ENCODE results near the gene ATP5F1C. TPM values are rescaled to one million over a fixed set of nuclear protein-coding genes. Genes with fewer than 3 reads are reported as not detected.
"Not testable (repeated sequence)": the region's sequence is repeated elsewhere in the genome, so short reads cannot be mapped to it uniquely, and the experiment has no call there.

The ATP5F1C gene
- total RNA-seq (2012; rRNA removed): 255 and 268 TPM in 2 replicates

DNA sequence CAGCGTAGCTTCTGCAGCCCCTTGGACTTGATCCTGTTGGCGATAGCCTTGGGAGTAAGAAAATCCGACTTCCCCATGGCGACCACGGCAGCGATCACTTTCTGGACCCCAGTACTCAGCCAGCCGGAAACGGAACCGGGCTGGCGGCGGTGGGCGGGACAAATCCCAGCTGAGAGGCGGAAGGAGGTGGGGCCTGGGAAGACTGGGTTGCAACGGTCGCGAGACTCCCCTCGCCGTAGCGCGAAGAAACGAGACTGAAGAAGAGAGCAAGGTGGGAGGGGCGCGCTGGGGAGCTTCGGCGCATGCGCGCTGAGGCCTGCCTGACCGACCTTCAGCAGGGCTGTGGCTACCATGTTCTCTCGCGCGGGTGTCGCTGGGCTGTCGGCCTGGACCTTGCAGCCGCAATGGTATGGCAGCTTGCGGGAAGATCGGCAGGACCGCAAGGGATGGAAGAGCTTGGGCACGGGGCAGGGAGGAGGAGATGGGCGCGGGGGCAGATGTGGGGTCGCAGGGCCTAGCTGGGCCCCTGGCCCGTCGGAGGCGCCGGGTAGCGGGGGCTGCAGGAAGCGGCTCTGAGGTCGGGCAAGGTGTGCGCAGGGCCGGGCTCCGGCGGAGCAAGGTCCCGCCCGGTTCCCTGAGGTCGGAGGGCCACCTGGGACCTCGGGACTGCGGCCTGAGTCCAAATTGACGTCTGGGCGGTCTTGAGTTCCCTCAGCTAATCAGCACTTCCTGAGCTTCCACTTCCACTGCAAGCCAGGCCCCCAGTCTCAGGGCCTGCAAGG is at the start of gene ATP5F1C, which contains the start of gene KIN:
ATP5F1C (plus strand) TSS at position 321 of the 782 bp plus-strand sequence; CDS start at position 352, 31 bp downstream.
KIN (minus strand) TSS at position 137 of the 782 bp plus-strand sequence; CDS start at position 77, 60 bp downstream.
- H3K4me3 ChIP-seq (ENCODE audit: low read length): peak within 1 kb of the TSS; percentile 93
- H3K4me1 ChIP-seq (ENCODE audit: control insufficient read depth, insufficient read depth, low read length): peaks cover 36% of the 10 kb centered on the region
- peak within 1 kb of the TSS; percentile 97 for H3K9ac ChIP-seq (ENCODE audit: low read depth, low read length)
- no peaks in the 10 kb centered on the region for H3K9me3 ChIP-seq (replicated peaks; ENCODE audit: low read length)
- H3K4me2 ChIP-seq (ENCODE audit: low read length): peak within 1 kb of the TSS; percentile 96
- H3K27me3 ChIP-seq (ENCODE audit: control insufficient read depth, insufficient read depth, low read length): no peaks in the 10 kb centered on the region
- no peaks in the 10 kb centered on the region for H3K36me3 ChIP-seq (ENCODE audit: insufficient read depth, low read length)

DNA sequence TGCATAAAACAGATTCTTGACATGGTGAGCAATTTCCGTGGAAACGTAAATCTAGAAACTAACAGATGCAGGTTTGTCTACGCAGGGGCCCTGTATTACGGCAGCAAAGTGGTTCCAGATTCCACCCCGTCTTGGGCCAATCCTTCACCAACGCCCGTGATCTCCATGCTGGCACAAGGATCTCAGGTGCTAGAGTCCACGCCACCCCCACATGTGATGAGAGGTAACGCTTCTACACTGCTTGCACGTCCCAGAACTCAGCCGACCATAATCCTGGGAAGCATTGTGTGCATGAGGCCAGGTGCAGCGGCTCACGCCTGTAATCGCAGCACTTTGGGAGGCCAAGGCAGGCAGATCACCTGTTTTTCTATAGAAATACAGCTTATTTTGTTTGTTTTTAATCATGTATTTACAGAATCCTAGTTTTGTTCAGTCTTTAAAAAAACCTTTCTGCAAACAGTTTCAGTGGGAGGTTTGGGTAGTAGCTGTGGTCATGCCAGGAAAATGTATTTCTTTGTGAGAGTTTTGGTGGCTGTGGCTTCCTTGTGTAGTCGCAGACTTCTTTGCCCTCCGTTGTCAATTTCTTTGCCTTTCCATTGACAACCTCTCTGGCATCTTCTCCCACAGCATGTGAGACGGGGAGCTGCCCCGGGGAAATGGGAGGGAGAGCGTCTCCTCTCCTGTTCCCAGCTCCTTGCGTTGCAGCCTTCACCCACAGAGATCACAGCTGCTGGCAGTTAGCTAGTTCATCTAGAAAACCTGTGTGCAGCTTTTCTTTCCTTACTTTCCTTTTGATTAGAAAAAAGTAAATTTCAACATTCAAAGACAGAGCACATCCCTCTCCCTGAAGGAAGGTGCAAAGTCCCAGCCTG is 49.2 kb upstream of the ATP5F1C start:
- H3K36me3 ChIP-seq (ENCODE audit: insufficient read depth, low read length): no peaks in the 10 kb centered on the region
- no peaks in the 10 kb centered on the region for H3K4me1 ChIP-seq (ENCODE audit: control insufficient read depth, insufficient read depth, low read length)
- no peak overlapping the region for H3K4me2 ChIP-seq (ENCODE audit: low read length)
- H3K9me3 ChIP-seq (replicated peaks; ENCODE audit: low read length): no peaks in the 10 kb centered on the region
- no peak overlapping the region for H3K9ac ChIP-seq (ENCODE audit: low read depth, low read length)
- H3K4me3 ChIP-seq (ENCODE audit: low read length): no peak overlapping the region
- H3K27me3 ChIP-seq (ENCODE audit: control insufficient read depth, insufficient read depth, low read length): no peaks in the 10 kb centered on the region

DNA sequence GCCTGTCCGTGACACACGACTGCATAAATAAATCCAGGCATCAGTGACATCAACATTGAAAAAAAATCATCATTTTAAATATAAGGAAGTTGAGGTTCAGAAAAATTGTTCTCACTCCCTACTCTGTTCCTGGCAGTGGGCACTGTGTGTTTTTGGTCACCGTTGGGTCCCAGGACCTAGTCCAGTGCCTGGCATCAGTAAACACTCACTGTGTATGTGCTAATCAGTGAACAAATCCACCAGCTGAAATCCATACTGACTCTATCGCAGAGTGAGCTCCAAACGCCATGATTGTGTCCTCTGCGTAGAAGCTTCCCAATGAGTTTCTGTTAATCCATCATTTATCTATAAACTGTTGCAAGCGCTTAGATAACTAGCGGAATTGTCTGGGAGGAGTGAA is 43.7 kb upstream of the ATP5F1C start:
- Histone ChIP-seq H3K9me3 (replicated peaks; ENCODE audit: low read length) (no peaks in the 10 kb centered on the region), H3K4me1 (ENCODE audit: control insufficient read depth, insufficient read depth, low read length) (no peaks in the 10 kb centered on the region), H3K36me3 (ENCODE audit: insufficient read depth, low read length) (no peaks in the 10 kb centered on the region), H3K9ac (ENCODE audit: low read depth, low read length) (no peak overlapping the region), H3K27me3 (ENCODE audit: control insufficient read depth, insufficient read depth, low read length) (no peaks in the 10 kb centered on the region), H3K4me2 (ENCODE audit: low read length) (no peak overlapping the region), H3K4me3 (ENCODE audit: low read length) (no peak overlapping the region)

DNA sequence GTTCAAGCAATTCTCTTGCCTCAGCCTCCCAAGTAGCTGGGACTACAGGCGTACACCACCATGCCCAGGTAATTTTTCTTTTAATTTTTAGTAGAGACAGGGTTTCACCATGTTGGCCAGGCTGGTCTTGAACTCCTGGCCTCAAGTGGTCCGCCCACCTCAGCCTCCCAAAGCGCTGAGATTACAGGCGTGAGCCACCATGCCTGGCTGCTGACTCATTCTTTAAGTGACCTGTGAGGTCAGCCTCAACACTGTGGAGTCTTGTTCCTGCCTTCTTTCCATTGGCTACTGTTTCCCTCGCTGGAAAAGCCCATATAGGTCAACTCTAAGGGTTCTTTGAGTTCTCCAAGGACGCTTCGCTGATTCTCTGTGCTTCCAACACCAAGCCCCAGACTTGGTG is 39.3 kb upstream of the ATP5F1C start:
- H3K4me1 ChIP-seq (ENCODE audit: control insufficient read depth, insufficient read depth, low read length); H3K27me3 ChIP-seq (ENCODE audit: control insufficient read depth, insufficient read depth, low read length); H3K4me3 ChIP-seq (ENCODE audit: low read length); H3K4me2 ChIP-seq (ENCODE audit: low read length); H3K9ac ChIP-seq (ENCODE audit: low read depth, low read length); H3K9me3 ChIP-seq (replicated peaks; ENCODE audit: low read length): not testable (repeated sequence)
- peaks cover 31% of the 10 kb centered on the region for H3K36me3 ChIP-seq (ENCODE audit: insufficient read depth, low read length)

DNA sequence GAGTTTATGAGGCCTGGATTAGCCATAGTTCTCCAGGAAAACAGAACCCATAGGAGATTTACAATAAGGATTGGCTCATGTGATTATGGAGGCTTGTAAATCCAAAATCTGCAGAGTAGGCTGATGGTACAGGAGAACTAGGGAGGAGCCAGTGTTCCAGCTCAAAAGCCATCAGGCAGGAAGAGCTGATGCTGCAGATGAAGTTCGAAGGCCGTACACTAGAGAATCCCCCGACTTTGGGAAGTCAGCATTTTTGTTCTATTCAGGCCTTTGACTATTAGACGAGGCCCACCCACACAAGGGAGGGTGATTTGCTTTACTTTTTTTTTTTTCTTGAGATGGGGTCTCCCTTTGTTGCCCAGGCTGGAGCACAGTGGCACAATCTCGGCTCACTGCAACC is 37.8 kb upstream of the ATP5F1C start:
- H3K27me3 ChIP-seq (ENCODE audit: control insufficient read depth, insufficient read depth, low read length): no peaks in the 10 kb centered on the region
- no peaks in the 10 kb centered on the region for H3K9me3 ChIP-seq (replicated peaks; ENCODE audit: low read length)
- no peak overlapping the region for H3K9ac ChIP-seq (ENCODE audit: low read depth, low read length)
- no peak overlapping the region for H3K4me2 ChIP-seq (ENCODE audit: low read length)
- no peaks in the 10 kb centered on the region for H3K4me1 ChIP-seq (ENCODE audit: control insufficient read depth, insufficient read depth, low read length)
- H3K4me3 ChIP-seq (ENCODE audit: low read length): no peak overlapping the region
- peaks cover 40% of the 10 kb centered on the region for H3K36me3 ChIP-seq (ENCODE audit: insufficient read depth, low read length)

DNA sequence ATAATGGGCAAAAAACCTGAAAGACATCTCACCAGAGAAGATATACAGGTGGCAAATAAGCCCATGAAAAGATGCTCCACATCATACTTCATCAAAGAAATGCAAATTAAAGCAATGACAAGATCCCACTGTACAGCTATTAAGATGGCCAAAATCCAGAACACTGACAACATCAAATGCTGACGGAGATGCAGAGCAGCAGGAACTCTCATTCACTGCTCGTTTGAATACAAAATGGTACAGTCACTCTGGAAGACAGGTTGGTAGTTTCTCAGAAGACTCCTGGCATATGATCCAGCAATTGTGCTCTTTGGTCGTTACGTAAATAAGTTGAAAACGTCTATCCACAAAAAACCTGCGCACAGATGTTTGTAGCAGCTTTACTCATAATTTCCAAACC is 35.7 kb upstream of the ATP5F1C start:
- Histone ChIP-seq H3K4me2 (ENCODE audit: low read length) (no peak overlapping the region), H3K27me3 (ENCODE audit: control insufficient read depth, insufficient read depth, low read length) (no peaks in the 10 kb centered on the region), H3K9ac (ENCODE audit: low read depth, low read length) (no peak overlapping the region), H3K4me1 (ENCODE audit: control insufficient read depth, insufficient read depth, low read length) (no peaks in the 10 kb centered on the region), H3K4me3 (ENCODE audit: low read length) (no peak overlapping the region), H3K36me3 (ENCODE audit: insufficient read depth, low read length) (peaks cover 59% of the 10 kb centered on the region), H3K9me3 (replicated peaks; ENCODE audit: low read length) (no peaks in the 10 kb centered on the region)

DNA sequence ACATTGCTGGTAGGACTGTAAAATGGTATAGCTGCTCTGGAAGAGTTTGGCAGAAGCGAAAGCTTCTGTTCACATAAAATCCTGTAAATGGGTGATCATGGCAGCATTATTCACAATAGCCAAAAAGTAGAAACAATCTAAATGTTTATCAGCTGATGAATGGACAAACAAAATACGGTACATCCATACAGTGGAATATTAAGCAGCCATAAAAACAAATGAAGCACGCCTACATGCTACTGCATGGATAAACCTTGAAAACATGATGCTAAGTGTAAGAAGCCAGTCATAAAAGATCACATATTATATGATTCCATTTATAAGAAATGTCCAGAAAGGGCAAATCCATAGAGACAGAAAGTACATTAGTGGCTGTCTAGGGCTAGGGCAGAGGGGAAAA is 32.9 kb upstream of the ATP5F1C start:
- H3K9ac ChIP-seq (ENCODE audit: low read depth, low read length): no peak overlapping the region
- H3K36me3 ChIP-seq (ENCODE audit: insufficient read depth, low read length): peaks cover 72% of the 10 kb centered on the region
- H3K4me1 ChIP-seq (ENCODE audit: control insufficient read depth, insufficient read depth, low read length): no peaks in the 10 kb centered on the region
- no peak overlapping the region for H3K4me3 ChIP-seq (ENCODE audit: low read length)
- no peak overlapping the region for H3K4me2 ChIP-seq (ENCODE audit: low read length)
- no peaks in the 10 kb centered on the region for H3K9me3 ChIP-seq (replicated peaks; ENCODE audit: low read length)
- H3K27me3 ChIP-seq (ENCODE audit: control insufficient read depth, insufficient read depth, low read length): no peaks in the 10 kb centered on the region

DNA sequence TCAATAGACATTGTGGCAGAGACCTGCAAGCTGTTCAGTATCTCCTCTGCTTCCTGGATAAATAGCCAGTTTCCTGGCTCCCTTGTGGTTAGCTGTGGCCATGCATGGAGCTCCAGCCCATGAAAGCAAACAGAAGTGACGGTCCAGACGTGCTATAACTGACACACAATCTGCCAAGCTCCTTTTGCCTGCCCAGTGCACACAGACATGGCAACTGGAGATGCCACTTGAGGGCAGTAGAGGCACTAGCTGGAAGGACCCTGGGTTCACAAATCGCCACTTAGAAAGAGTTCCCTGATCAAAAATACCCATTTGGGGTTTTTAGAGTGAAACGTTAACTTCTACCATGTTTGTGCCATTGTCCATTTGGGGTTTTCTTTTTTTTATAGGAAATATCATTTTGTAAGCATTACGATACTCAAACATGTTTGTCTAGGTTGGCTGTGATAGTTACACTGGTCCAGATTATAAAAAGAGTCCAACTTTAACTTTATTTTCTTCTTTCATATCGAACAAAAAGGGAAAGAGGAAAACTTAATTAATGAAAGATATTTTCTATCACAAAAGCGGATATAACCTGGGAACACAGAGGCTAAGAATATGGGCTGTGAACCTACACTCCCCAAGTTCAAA is 31.5 kb upstream of the ATP5F1C start:
- Histone ChIP-seq H3K36me3 (ENCODE audit: insufficient read depth, low read length) (peaks cover 67% of the 10 kb centered on the region), H3K4me2 (ENCODE audit: low read length) (no peak overlapping the region), H3K4me3 (ENCODE audit: low read length) (no peak overlapping the region), H3K9me3 (replicated peaks; ENCODE audit: low read length) (no peaks in the 10 kb centered on the region), H3K27me3 (ENCODE audit: control insufficient read depth, insufficient read depth, low read length) (no peaks in the 10 kb centered on the region), H3K4me1 (ENCODE audit: control insufficient read depth, insufficient read depth, low read length) (no peaks in the 10 kb centered on the region), H3K9ac (ENCODE audit: low read depth, low read length) (no peak overlapping the region)

DNA sequence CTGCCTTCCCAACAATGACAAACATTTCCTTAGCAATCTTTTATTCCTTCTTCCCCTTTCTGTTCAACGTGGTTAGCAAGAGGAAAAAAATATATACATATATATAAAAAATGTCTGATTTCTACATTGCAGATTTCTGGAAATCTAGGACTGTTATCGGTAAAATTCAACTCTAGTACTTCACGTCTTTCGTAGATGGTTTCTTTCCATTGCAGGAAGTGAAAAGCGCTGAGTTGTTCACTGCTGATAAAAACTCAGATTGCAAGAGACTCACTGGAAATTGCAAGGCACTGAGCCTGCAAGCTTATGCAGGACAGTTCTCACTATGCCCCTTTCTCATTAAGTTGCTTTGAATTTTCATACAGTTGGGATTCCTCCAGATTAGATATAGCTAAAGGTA is 24.0 kb upstream of the ATP5F1C start:
- Histone ChIP-seq H3K27me3 (ENCODE audit: control insufficient read depth, insufficient read depth, low read length) (no peaks in the 10 kb centered on the region), H3K4me1 (ENCODE audit: control insufficient read depth, insufficient read depth, low read length) (peaks cover 14% of the 10 kb centered on the region), H3K4me3 (ENCODE audit: low read length) (no peak overlapping the region), H3K36me3 (ENCODE audit: insufficient read depth, low read length) (peaks cover 60% of the 10 kb centered on the region), H3K9me3 (replicated peaks; ENCODE audit: low read length) (no peaks in the 10 kb centered on the region), H3K4me2 (ENCODE audit: low read length) (no peak overlapping the region), H3K9ac (ENCODE audit: low read depth, low read length) (no peak overlapping the region)

DNA sequence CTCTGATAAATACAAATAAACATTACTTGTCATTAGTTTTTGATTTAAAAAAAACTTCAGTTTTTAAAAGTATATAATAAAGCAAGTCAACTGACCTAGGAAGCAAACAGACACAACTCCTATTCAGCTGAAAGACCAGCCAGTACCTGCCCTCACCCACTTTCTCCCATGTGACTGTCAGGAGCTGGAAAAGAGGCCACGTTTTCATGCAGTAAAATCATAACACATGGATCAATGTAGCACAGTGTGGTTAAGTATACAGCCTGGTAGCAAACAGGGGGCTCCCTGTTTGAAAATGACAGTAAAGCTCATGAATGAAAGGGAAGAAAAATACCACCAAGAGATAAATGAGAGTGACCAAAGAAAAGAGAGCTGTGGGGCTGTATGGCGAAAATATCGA is 21.7 kb upstream of the ATP5F1C start:
- no peaks in the 10 kb centered on the region for H3K27me3 ChIP-seq (ENCODE audit: control insufficient read depth, insufficient read depth, low read length)
- no peaks in the 10 kb centered on the region for H3K9me3 ChIP-seq (replicated peaks; ENCODE audit: low read length)
- peaks cover 14% of the 10 kb centered on the region for H3K4me1 ChIP-seq (ENCODE audit: control insufficient read depth, insufficient read depth, low read length)
- H3K4me3 ChIP-seq (ENCODE audit: low read length): no peak overlapping the region
- no peak overlapping the region for H3K9ac ChIP-seq (ENCODE audit: low read depth, low read length)
- no peak overlapping the region for H3K4me2 ChIP-seq (ENCODE audit: low read length)
- peaks cover 64% of the 10 kb centered on the region for H3K36me3 ChIP-seq (ENCODE audit: insufficient read depth, low read length)

DNA sequence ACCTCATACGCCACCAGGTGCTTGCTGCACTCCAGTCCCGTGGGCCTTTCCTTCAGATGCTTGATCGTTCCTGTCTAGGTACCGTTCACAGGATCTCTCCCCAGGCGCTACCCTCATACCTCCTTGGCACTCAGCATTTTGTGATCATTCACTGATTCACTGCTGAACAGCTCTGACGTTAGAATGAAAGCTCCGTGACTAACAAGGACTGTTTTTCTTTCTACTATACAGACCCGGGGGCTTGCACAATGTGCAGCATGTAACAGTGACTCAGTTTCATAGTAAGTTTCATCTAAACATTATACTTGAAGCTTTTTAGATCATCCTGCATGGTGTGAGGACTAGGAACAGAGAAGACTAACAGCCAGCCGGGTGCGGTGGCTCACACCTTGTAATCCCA is 20.8 kb upstream of the ATP5F1C start:
- no peaks in the 10 kb centered on the region for H3K27me3 ChIP-seq (ENCODE audit: control insufficient read depth, insufficient read depth, low read length)
- H3K9me3 ChIP-seq (replicated peaks; ENCODE audit: low read length): no peaks in the 10 kb centered on the region
- no peak overlapping the region for H3K4me2 ChIP-seq (ENCODE audit: low read length)
- H3K9ac ChIP-seq (ENCODE audit: low read depth, low read length): no peak overlapping the region
- H3K4me3 ChIP-seq (ENCODE audit: low read length): no peak overlapping the region
- H3K36me3 ChIP-seq (ENCODE audit: insufficient read depth, low read length): peaks cover 65% of the 10 kb centered on the region
- H3K4me1 ChIP-seq (ENCODE audit: control insufficient read depth, insufficient read depth, low read length): peaks cover 14% of the 10 kb centered on the region

All from skeletal muscle satellite cell (primary cell).